Stomach (tissue), 4 donors: ENCODE measurements around the gene TMEM151B.

ENCODE experiments used
- POLR2A ChIP-seq, 4 donors: fragments of 450-650 bp; IDR thresholded peaks; one replicate each; pipeline ENCODE4 v1.6.1; 2016; ENCODE audit warnings: antibody characterized with exemption in 4 of 4, control low read depth in 2 of 4, mild to moderate bottlenecking in 1 of 4, moderate library complexity in 1 of 4
- TF ChIP-seq, protein P1 (sequence below), 7 experiments: fragments of 450-650 bp in 4 of 7; fragments of 200-600 bp in 3 of 7; sonication (generic) in 3 of 7; IDR thresholded peaks; one replicate each; pipeline ENCODE4 v1.5.1; 2016 to 2019; ENCODE audit warnings: antibody characterized with exemption in 7 of 7, control low read depth in 2 of 7, mild to moderate bottlenecking in 1 of 7

DNA sequence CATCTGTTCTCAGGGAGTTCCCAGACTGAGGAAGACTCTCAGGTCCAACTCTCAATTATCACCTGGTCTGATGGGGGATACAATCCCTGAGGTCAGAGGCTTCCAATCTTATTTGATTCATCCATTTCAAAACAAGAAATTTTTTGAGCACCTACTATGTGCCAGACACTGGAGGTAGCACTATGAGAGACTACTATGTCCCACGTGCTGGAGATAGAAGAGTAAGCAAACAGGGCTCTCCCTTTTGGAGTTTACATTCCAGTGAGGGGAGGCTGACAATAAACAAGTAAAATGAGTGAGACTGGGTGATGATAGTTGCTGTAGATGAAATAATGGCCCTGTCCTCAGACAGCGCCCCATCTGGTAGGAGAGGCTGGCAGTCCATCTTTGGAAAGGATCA, 16.5 kb downstream of the TMEM151B start:
- TF ChIP-seq POLR2A (IDR thresholded peaks at IDR 0.05) = no peak
- TF ChIP-seq, protein P1, sequence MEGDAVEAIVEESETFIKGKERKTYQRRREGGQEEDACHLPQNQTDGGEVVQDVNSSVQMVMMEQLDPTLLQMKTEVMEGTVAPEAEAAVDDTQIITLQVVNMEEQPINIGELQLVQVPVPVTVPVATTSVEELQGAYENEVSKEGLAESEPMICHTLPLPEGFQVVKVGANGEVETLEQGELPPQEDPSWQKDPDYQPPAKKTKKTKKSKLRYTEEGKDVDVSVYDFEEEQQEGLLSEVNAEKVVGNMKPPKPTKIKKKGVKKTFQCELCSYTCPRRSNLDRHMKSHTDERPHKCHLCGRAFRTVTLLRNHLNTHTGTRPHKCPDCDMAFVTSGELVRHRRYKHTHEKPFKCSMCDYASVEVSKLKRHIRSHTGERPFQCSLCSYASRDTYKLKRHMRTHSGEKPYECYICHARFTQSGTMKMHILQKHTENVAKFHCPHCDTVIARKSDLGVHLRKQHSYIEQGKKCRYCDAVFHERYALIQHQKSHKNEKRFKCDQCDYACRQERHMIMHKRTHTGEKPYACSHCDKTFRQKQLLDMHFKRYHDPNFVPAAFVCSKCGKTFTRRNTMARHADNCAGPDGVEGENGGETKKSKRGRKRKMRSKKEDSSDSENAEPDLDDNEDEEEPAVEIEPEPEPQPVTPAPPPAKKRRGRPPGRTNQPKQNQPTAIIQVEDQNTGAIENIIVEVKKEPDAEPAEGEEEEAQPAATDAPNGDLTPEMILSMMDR (IDR thresholded peaks at IDR 0.05) = no peak
